Measurements from ENCODE around the gene ZMYND8.
"Not testable (repeated sequence)": the region's sequence is repeated elsewhere in the genome, so short reads cannot be mapped to it uniquely, and the experiment has no call there.

ZMYND8 gene

GRCh38 chr20:47243532-47244305 lies 112.8 kb downstream of the ZMYND8 start:
- no peak for DNase-seq

GRCh38 chr20:47243003-47243402 lies 113.5 kb downstream of the ZMYND8 start:
- DNase-seq = no peak

- DNase-seq = no peak
These were observed 115.1 kb downstream of the ZMYND8 start for GRCh38 chr20:47241345-47241781.

GRCh38 chr20:47240096-47240495 lies 116.4 kb downstream of the ZMYND8 start:
- not testable (repeated sequence) for DNase-seq

- DNase-seq = no peak
These were observed 116.8 kb downstream of the ZMYND8 start for GRCh38 chr20:47239719-47240067.

- DNase-seq = no peak
These were observed 117.5 kb downstream of the ZMYND8 start for GRCh38 chr20:47238780-47239718.

GRCh38 chr20:47237715-47238114 lies 118.8 kb downstream of the ZMYND8 start:
- DNase-seq = no peak

GRCh38 chr20:47236639-47236900 lies 119.9 kb downstream of the ZMYND8 start:
- DNase-seq = no peak

GRCh38 chr20:47235853-47236638 lies 120.5 kb downstream of the ZMYND8 start:
- no peak for DNase-seq

- no peak for DNase-seq
These were observed 121.4 kb downstream of the ZMYND8 start for GRCh38 chr20:47235111-47235510.

GRCh38 chr20:47233333-47234188 lies 122.9 kb downstream of the ZMYND8 start:
- no peak for DNase-seq

- DNase-seq = no peak
These were observed 124.0 kb downstream of the ZMYND8 start for GRCh38 chr20:47232518-47232917.

GRCh38 chr20:47231382-47232039 lies 125.0 kb downstream of the ZMYND8 start:
- DNase-seq = no peak

GRCh38 chr20:47230811-47231256 lies 125.7 kb downstream of the ZMYND8 start:
- no peak for DNase-seq

GRCh38 chr20:47228654-47229053 lies 127.8 kb downstream of the ZMYND8 start:
- DNase-seq = no peak

GRCh38 chr20:47227576-47227975 lies 128.9 kb downstream of the ZMYND8 start:
- DNase-seq = no peak

- DNase-seq = no peak
These were observed 129.4 kb downstream of the ZMYND8 start for GRCh38 chr20:47227119-47227518.

- DNase-seq = no peak
These were observed 131.0 kb downstream of the ZMYND8 start for GRCh38 chr20:47225458-47225857.

- no peak for DNase-seq
These were observed 131.6 kb downstream of the ZMYND8 start for GRCh38 chr20:47224857-47225256.

GRCh38 chr20:47224300-47224791 lies 132.2 kb downstream of the ZMYND8 start:
- DNase-seq = no peak

GRCh38 chr20:47223896-47224295 lies 132.6 kb downstream of the ZMYND8 start:
- no peak for DNase-seq
